HEK293 (cell line): ENCODE data around the gene C3orf52.

Experiments
- HOXC10 ChIP-seq: sonication (generic); formaldehyde crosslinking; IDR thresholded peaks from 2 replicates; pipeline ENCODE4 v1.8.1; 2023; ENCODE audit warnings: mild to moderate bottlenecking, missing genetic modification reagents
- IKZF3 ChIP-seq: fragments of 450-650 bp; IDR thresholded peaks from 2 replicates; pipeline ENCODE4 v1.5.0; 2018; ENCODE audit warnings: missing biosample characterization, mild to moderate bottlenecking, missing genetic modification characterization, moderate library complexity
- KLF1 ChIP-seq: fragments of 450-650 bp; formaldehyde crosslinking; IDR thresholded peaks from 2 replicates; pipeline ENCODE4 v1.5.1; 2016; ENCODE audit warnings: missing biosample characterization, missing genetic modification characterization
- KLF10 ChIP-seq: fragments of 450-650 bp; IDR thresholded peaks from 2 replicates; pipeline ENCODE4 v1.5.1; 2018; ENCODE audit warnings: missing biosample characterization, mild to moderate bottlenecking, missing genetic modification characterization
- TRIM28 ChIP-seq: IDR thresholded peaks from 2 replicates; pipeline ENCODE4 v1.6.1; 2011; ENCODE audit warnings: low read length, control low read depth, borderline replicate concordance
- ZNF16 ChIP-seq: fragments of 450-650 bp; formaldehyde crosslinking; IDR thresholded peaks from 2 replicates; pipeline ENCODE4 v1.5.1; 2016; ENCODE audit warnings: low read depth, missing biosample characterization, missing genetic modification characterization
- ZNF624 ChIP-seq: fragments of 450-650 bp; formaldehyde crosslinking; IDR thresholded peaks from 2 replicates; pipeline ENCODE4 v1.5.1; 2017; ENCODE audit warnings: missing biosample characterization, missing genetic modification characterization
- ZNF629 ChIP-seq: fragments of 450-650 bp; formaldehyde crosslinking; IDR thresholded peaks from 2 replicates; pipeline ENCODE4 v1.5.1; 2017; ENCODE audit warnings: missing biosample characterization, missing genetic modification characterization
- TF ChIP-seq, protein P1 (sequence below): fragments of 450-650 bp; formaldehyde crosslinking; IDR thresholded peaks from 2 replicates; pipeline ENCODE4 v1.5.1; 2016; ENCODE audit warnings: missing biosample characterization, missing genetic modification characterization
- TF ChIP-seq, protein P2 (sequence below): fragments of 450-650 bp; formaldehyde crosslinking; IDR thresholded peaks from 2 replicates; pipeline ENCODE4 v1.5.1; 2017; ENCODE audit warnings: missing biosample characterization, missing genetic modification characterization

DNA sequence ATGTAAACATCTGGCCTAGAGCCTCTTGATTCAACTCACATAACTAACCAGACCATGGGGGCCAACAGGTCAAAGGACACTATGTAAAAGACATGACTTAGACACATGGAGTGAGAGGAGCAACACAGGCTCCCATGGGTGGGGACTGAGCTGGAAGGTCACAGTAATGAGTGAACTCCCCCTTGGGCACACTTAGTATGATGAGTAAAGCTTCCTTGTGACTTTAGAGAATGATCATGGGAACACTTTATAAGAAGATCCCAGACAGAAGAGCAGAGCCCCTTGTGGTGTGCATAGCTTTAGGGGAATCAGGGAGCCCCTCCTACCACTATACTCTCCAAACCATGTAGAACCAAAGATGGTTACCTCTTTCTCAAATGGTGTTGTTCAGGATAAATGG lies 36.7 kb downstream of the C3orf52 start:
- TF ChIP-seq HOXC10 (CRISPR knock-in tag), result no peak
- no peak for TF ChIP-seq IKZF3 (tag by site-specific recombination)
- no peak for TF ChIP-seq KLF10
- TF ChIP-seq, protein P1, sequence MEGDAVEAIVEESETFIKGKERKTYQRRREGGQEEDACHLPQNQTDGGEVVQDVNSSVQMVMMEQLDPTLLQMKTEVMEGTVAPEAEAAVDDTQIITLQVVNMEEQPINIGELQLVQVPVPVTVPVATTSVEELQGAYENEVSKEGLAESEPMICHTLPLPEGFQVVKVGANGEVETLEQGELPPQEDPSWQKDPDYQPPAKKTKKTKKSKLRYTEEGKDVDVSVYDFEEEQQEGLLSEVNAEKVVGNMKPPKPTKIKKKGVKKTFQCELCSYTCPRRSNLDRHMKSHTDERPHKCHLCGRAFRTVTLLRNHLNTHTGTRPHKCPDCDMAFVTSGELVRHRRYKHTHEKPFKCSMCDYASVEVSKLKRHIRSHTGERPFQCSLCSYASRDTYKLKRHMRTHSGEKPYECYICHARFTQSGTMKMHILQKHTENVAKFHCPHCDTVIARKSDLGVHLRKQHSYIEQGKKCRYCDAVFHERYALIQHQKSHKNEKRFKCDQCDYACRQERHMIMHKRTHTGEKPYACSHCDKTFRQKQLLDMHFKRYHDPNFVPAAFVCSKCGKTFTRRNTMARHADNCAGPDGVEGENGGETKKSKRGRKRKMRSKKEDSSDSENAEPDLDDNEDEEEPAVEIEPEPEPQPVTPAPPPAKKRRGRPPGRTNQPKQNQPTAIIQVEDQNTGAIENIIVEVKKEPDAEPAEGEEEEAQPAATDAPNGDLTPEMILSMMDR (tag by site-specific recombination), result no peak
- no peak for TF ChIP-seq ZNF624
- TF ChIP-seq ZNF16 (tag by site-specific recombination), result no peak
- no peak for TF ChIP-seq TRIM28
- TF ChIP-seq KLF1 (tag by site-specific recombination), result no peak
- TF ChIP-seq ZNF629 (tag by site-specific recombination), result no peak
- TF ChIP-seq, protein P2, sequence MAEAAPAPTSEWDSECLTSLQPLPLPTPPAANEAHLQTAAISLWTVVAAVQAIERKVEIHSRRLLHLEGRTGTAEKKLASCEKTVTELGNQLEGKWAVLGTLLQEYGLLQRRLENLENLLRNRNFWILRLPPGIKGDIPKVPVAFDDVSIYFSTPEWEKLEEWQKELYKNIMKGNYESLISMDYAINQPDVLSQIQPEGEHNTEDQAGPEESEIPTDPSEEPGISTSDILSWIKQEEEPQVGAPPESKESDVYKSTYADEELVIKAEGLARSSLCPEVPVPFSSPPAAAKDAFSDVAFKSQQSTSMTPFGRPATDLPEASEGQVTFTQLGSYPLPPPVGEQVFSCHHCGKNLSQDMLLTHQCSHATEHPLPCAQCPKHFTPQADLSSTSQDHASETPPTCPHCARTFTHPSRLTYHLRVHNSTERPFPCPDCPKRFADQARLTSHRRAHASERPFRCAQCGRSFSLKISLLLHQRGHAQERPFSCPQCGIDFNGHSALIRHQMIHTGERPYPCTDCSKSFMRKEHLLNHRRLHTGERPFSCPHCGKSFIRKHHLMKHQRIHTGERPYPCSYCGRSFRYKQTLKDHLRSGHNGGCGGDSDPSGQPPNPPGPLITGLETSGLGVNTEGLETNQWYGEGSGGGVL, result no peak
